Fibroblast of lung (primary cell): ENCODE measurements around the gene CAPN15. TPM values are rescaled to one million over a fixed set of nuclear protein-coding genes. Genes with fewer than 3 reads are reported as not detected.

Source experiments
- DNase-seq, 2 donors: peaks; one replicate each; pipeline versions ENCODE4 v3.0.0 to v3.0.0-alpha.2; 2010; ENCODE audit warnings: low read depth in 2 of 2
- H2AFZ ChIP-seq: 2 replicates; pipeline ENCODE4 v1.5.1; 2012; ENCODE audit warnings: low read length, control low read depth, inconsistent platforms
- H3K27ac ChIP-seq: 2 replicates; pipeline ENCODE4 v1.5.1; 2011; ENCODE audit warnings: low read length, control low read depth; ENCODE audit not compliant: insufficient read depth
- H3K27me3 ChIP-seq: 2 replicates; pipeline ENCODE4 v1.5.1; 2011; ENCODE audit warnings: mild to moderate bottlenecking, low read length; ENCODE audit not compliant: control insufficient read depth, insufficient read depth
- H3K36me3 ChIP-seq: 2 replicates; pipeline ENCODE4 v1.5.1; 2011; ENCODE audit warnings: low read length; ENCODE audit not compliant: control insufficient read depth, insufficient read depth
- H3K4me1 ChIP-seq: 2 replicates; pipeline ENCODE4 v1.5.1; 2011; ENCODE audit warnings: low read length; ENCODE audit not compliant: control insufficient read depth, insufficient read depth; ENCODE audit errors: extremely low read depth
- H3K4me2 ChIP-seq: 2 replicates; pipeline ENCODE4 v1.5.1; 2011; ENCODE audit warnings: low read length, control low read depth; ENCODE audit not compliant: insufficient read depth; ENCODE audit errors: extremely low read depth
- H3K4me3 ChIP-seq, 4 experiments: fragments of 200-600 bp in 1 of 4; sonication (generic) in 1 of 4; replicated peaks in 1 of 4; 2 replicates each; pipeline ENCODE4 v1.5.1; 2011 to 2016; ENCODE audit warnings: low read length in 4 of 4, low read depth in 3 of 4, mild to moderate bottlenecking in 3 of 4, control low read depth in 2 of 4, inconsistent platforms in 1 of 4, mixed read lengths in 1 of 4; ENCODE audit not compliant: insufficient read depth in 1 of 4; ENCODE audit errors: control extremely low read depth in 1 of 4
- H3K79me2 ChIP-seq: 2 replicates; pipeline ENCODE4 v1.5.1; 2012; ENCODE audit warnings: mild to moderate bottlenecking, low read length, inconsistent platforms; ENCODE audit not compliant: control insufficient read depth, insufficient read depth
- H3K9ac ChIP-seq: 2 replicates; pipeline ENCODE4 v1.5.1; 2011; ENCODE audit warnings: mild to moderate bottlenecking, low read length, control low read depth; ENCODE audit not compliant: insufficient read depth
- H3K9me3 ChIP-seq: 2 replicates; pipeline ENCODE4 v1.5.1; 2012; ENCODE audit warnings: low read depth, low read length; ENCODE audit not compliant: control insufficient read depth, insufficient read depth
- H4K20me1 ChIP-seq: 2 replicates; pipeline ENCODE4 v1.5.1; 2011; ENCODE audit warnings: low read length; ENCODE audit not compliant: control insufficient read depth, insufficient read depth; ENCODE audit errors: extremely low read depth
- EZH2 ChIP-seq: IDR thresholded peaks from 2 replicates; pipeline ENCODE4 v1.5.1; 2012; ENCODE audit warnings: low read length, control low read depth, mild to moderate bottlenecking; ENCODE audit errors: missing control alignments
- polyA plus RNA-seq, 2 donors: library from polyadenylated mRNA; depleted of rRNA in 1 of 2; stranded (reverse) in 1 of 2; unstranded in 1 of 2; fragments of >200 nt; gene quantifications; 2 replicates each; pipeline ENCODE4 v1.2.1, GENCODE V29; 2011 to 2012; ENCODE audit warnings: missing spikeins in 1 of 2
- total RNA-seq: library from RNA; depleted of rRNA; stranded (reverse); fragments of >200 nt; gene quantifications from 2 replicates; pipeline ENCODE4 v1.2.1, GENCODE V29; 2014
- TF ChIP-seq, protein P1 (sequence below), 2 donors: IDR thresholded peaks in 1 of 2; conservative IDR thresholded peaks in 1 of 2; 1 replicate in 1 of 2; 2 replicates in 1 of 2; pipeline ENCODE4 v1.5.1; 2011 to 2012; ENCODE audit warnings: low read length in 2 of 2, control low read depth in 1 of 2, inconsistent platforms in 1 of 2, low read depth in 1 of 2, mild to moderate bottlenecking in 1 of 2

Gene CAPN15
- total and polyA plus RNA-seq, 2 donors (not counting 1 experiment from before 2014, with no cell fraction given): 4.1 to 21.3 TPM

DNA sequence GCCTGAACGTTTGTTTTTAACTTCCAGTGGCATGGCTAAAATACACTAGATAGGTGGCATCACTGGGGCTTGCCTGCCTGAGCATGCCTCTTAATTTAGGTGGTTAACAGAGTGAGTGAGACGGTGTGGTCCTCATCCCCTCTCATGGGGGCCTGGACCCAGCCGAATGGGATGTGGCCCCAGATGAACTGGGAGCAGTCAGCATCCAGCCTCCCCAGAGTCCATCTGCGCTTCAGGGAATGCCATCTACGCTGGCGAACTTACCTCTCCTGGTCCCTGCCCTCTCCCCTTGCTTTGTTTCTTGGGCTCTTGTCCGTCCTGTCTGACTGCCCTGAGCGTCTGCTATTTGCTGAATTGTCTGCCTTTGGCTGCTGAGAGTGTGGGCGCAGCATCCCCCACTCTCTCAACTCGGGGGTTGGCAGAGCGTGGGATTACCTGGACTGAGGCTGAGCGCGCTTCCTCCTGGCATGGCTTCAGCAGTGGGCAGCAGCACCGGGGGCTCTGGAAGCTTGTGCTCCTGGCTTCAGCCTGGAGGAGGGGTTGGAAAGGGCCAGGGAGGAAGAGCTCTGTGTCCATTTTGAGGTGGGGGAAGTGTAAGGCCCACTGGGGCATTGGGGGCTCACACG is 64.5 kb downstream of the CAPN15 start:
- no peak overlapping the region for H3K4me2 ChIP-seq
- H3K79me2 ChIP-seq: peaks cover 22% of the 10 kb centered on the region
- H2AFZ ChIP-seq: no peak overlapping the region
- H3K4me1 ChIP-seq: peaks cover 11% of the 10 kb centered on the region
- no peak overlapping the region for H3K4me3 ChIP-seq
- TF ChIP-seq EZH2: no peak
- TF ChIP-seq, protein P1, sequence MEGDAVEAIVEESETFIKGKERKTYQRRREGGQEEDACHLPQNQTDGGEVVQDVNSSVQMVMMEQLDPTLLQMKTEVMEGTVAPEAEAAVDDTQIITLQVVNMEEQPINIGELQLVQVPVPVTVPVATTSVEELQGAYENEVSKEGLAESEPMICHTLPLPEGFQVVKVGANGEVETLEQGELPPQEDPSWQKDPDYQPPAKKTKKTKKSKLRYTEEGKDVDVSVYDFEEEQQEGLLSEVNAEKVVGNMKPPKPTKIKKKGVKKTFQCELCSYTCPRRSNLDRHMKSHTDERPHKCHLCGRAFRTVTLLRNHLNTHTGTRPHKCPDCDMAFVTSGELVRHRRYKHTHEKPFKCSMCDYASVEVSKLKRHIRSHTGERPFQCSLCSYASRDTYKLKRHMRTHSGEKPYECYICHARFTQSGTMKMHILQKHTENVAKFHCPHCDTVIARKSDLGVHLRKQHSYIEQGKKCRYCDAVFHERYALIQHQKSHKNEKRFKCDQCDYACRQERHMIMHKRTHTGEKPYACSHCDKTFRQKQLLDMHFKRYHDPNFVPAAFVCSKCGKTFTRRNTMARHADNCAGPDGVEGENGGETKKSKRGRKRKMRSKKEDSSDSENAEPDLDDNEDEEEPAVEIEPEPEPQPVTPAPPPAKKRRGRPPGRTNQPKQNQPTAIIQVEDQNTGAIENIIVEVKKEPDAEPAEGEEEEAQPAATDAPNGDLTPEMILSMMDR (conservative IDR thresholded peaks at IDR 0.05 in 1 of 2, IDR thresholded peaks at IDR 0.05 in 1 of 2; ENCODE audit: low read depth in 1 of 2, low read length in 2 of 2): no peak
- H4K20me1 ChIP-seq: no peaks in the 10 kb centered on the region
- no peak overlapping the region for H3K27ac ChIP-seq
- DNase-seq: no peak
- no peaks in the 10 kb centered on the region for H3K9me3 ChIP-seq
- no peaks in the 10 kb centered on the region for H3K27me3 ChIP-seq
- H3K9ac ChIP-seq: no peak overlapping the region
- H3K36me3 ChIP-seq: no peaks in the 10 kb centered on the region

DNA sequence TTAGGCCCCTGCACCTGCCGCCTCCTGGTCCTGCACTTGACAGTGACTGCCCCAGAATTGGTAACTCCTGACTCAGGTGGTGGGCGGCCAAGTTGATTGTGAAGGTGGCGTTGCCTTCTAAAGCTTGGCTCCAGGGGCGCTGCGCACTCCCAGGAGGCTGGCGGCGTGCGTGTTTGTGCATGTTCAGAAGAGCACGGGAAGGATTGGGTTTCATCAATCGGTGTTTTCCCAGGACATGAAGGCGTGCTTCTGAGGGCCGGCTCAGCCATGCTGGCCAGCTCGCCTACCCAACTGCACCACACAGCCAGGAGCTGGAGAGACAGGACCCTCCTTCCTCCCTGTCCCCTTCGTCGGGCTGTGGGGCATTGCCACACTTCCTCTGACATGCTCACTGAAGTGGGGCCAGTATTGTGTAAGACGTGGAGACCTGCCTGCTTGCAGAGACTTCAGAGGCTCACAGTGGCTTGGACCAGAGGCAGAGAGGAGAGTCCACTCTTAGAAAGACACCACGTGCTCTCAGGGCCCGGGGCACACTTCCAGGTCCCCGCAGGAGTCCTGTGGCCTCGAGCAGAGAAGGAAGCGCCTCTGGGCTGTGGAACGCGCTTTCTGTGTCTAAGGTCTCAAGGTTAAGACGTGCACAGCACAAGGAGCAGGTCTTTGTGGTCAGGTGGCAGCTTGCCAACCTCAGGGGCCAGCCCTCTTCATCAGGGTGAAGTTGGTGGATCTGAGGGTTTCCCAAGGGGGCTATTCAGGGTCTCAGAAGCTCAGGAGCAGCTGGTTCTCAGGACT is 65.2 kb downstream of the CAPN15 start:
- H3K79me2 ChIP-seq: peaks cover 22% of the 10 kb centered on the region
- H3K9ac ChIP-seq: no peak overlapping the region
- H2AFZ ChIP-seq: no peak overlapping the region
- peaks cover 9% of the 10 kb centered on the region for H3K4me1 ChIP-seq
- H3K36me3 ChIP-seq: no peaks in the 10 kb centered on the region
- H3K4me3 ChIP-seq: no peak overlapping the region
- H4K20me1 ChIP-seq: no peaks in the 10 kb centered on the region
- TF ChIP-seq, protein P1 (conservative IDR thresholded peaks at IDR 0.05 in 1 of 2, IDR thresholded peaks at IDR 0.05 in 1 of 2; ENCODE audit: low read depth in 1 of 2, low read length in 2 of 2): no peak
- no peak for TF ChIP-seq EZH2
- H3K27me3 ChIP-seq: no peaks in the 10 kb centered on the region
- H3K27ac ChIP-seq: no peak overlapping the region
- peak in 1 of 2 donors; percentile 17 for DNase-seq
- no peak overlapping the region for H3K4me2 ChIP-seq
- H3K9me3 ChIP-seq: no peaks in the 10 kb centered on the region

GRCh38 chr16:593406-593805 is 65.9 kb downstream of the CAPN15 start:
- Histone ChIP-seq H2AFZ (no peak overlapping the region), H3K36me3 (no peaks in the 10 kb centered on the region), H3K4me2 (no peak overlapping the region), H3K79me2 (peaks cover 18% of the 10 kb centered on the region), H3K9me3 (no peaks in the 10 kb centered on the region), H3K9ac (no peak overlapping the region), H3K27me3 (no peaks in the 10 kb centered on the region), H3K27ac (no peak overlapping the region), H3K4me3 (no peak overlapping the region), H3K4me1 (peaks cover 5% of the 10 kb centered on the region), H4K20me1 (no peaks in the 10 kb centered on the region)
- TF ChIP-seq, protein P1 (conservative IDR thresholded peaks at IDR 0.05 in 1 of 2, IDR thresholded peaks at IDR 0.05 in 1 of 2; ENCODE audit: low read depth in 1 of 2, low read length in 2 of 2): no peak
- DNase-seq: no peak
